Measurements from ENCODE around the gene ADGRB3.
"Not testable (repeated sequence)": the region's sequence is repeated elsewhere in the genome, so short reads cannot be mapped to it uniquely, and the experiment has no call there.

The ADGRB3 gene

GRCh38 chr6:68743099-68743498 lies 108.0 kb downstream of the ADGRB3 start:
- no peak for DNase-seq

GRCh38 chr6:68744376-68744775 lies 109.3 kb downstream of the ADGRB3 start:
- DNase-seq: not testable (repeated sequence)

GRCh38 chr6:68746376-68746775 lies 111.3 kb downstream of the ADGRB3 start:
- no peak for DNase-seq

- DNase-seq: no peak
Observed at GRCh38 chr6:68747110-68747790, 112.2 kb downstream of the ADGRB3 start.

- DNase-seq: not testable (repeated sequence)
Observed at GRCh38 chr6:68747832-68748231, 112.8 kb downstream of the ADGRB3 start.

GRCh38 chr6:68754681-68755213 lies 119.7 kb downstream of the ADGRB3 start:
- DNase-seq: no peak

GRCh38 chr6:68756454-68757375 lies 121.6 kb downstream of the ADGRB3 start:
- no peak for DNase-seq

- no peak for DNase-seq
Observed at GRCh38 chr6:68757821-68758220, 122.7 kb downstream of the ADGRB3 start.

GRCh38 chr6:68758559-68758958 lies 123.5 kb downstream of the ADGRB3 start:
- no peak for DNase-seq

GRCh38 chr6:68760485-68760884 lies 125.4 kb downstream of the ADGRB3 start:
- no peak for DNase-seq

GRCh38 chr6:68760941-68761676 lies 126.0 kb downstream of the ADGRB3 start:
- DNase-seq: no peak

GRCh38 chr6:68761985-68762384 lies 126.9 kb downstream of the ADGRB3 start:
- no peak for DNase-seq

GRCh38 chr6:68771426-68771825 lies 136.3 kb downstream of the ADGRB3 start:
- no peak for DNase-seq

- DNase-seq: no peak
Observed at GRCh38 chr6:68774843-68775242, 139.8 kb downstream of the ADGRB3 start.

GRCh38 chr6:68776354-68776753 lies 141.3 kb downstream of the ADGRB3 start:
- no peak for DNase-seq

- DNase-seq: no peak
Observed at GRCh38 chr6:68777956-68778355, 142.9 kb downstream of the ADGRB3 start.

- DNase-seq: peak in 1 of 2 experiments; percentile 35
Observed at GRCh38 chr6:68778356-68779020, 143.4 kb downstream of the ADGRB3 start.

GRCh38 chr6:68779366-68779765 lies 144.3 kb downstream of the ADGRB3 start:
- DNase-seq: no peak

GRCh38 chr6:68790128-68790527 lies 155.0 kb downstream of the ADGRB3 start:
- not testable (repeated sequence) for DNase-seq

GRCh38 chr6:68814976-68815375 lies 179.9 kb downstream of the ADGRB3 start:
- not testable (repeated sequence) for DNase-seq

- DNase-seq: no peak
Observed at GRCh38 chr6:68826501-68826900, 191.4 kb downstream of the ADGRB3 start.

GRCh38 chr6:68834551-68834950 lies 199.5 kb downstream of the ADGRB3 start:
- no peak for DNase-seq

Data from SW 1271 (cell line).